PFSK-1 (cell line): Measurements from ENCODE around the gene RPP25L.

Experiments used
- POLR2AphosphoS5 ChIP-seq: IDR thresholded peaks from 2 replicates; pipeline ENCODE4 v1.6.1; 2012; ENCODE audit warnings: low read depth, mild to moderate bottlenecking, control low read depth, low read length, moderate library complexity
- SIN3A ChIP-seq: IDR thresholded peaks from 2 replicates; pipeline ENCODE4 v1.6.1; 2012; ENCODE audit warnings: mild to moderate bottlenecking, low read length, moderate library complexity, borderline replicate concordance; ENCODE audit not compliant: insufficient read depth
- TF ChIP-seq, protein P1 (sequence below), 2 experiments: IDR thresholded peaks; 2 replicates each; pipeline versions ENCODE4 v1.6.1 to v1.8.0; 2011 to 2012; ENCODE audit warnings: low read depth in 2 of 2, low read length in 2 of 2, control low read depth in 1 of 2, inconsistent platforms in 1 of 2, mild to moderate bottlenecking in 1 of 2, moderate library complexity in 1 of 2; ENCODE audit not compliant: insufficient read depth in 1 of 2

DNA sequence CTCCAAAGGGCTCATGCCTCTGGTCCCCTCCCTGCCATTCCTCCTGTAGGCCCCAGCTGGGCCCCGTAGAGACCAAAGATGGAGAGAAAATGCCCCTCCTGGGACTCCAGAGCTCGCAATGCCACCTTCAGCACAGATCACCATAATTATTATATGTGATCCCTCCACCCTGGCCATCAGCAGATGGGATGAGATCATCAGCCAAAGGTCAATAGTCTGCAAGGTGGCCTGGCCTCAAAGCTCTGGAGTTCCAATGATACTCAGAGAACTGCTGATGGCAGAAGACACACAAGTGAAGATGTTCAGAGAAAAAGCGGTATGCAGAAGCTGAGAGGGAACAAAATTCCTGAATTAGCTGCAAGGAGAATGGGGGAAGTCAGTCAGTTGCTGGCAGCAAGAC is 5.0 kb downstream of the RPP25L start:
- TF ChIP-seq POLR2AphosphoS5 (no peak), SIN3A (no peak)
- TF ChIP-seq, protein P1, sequence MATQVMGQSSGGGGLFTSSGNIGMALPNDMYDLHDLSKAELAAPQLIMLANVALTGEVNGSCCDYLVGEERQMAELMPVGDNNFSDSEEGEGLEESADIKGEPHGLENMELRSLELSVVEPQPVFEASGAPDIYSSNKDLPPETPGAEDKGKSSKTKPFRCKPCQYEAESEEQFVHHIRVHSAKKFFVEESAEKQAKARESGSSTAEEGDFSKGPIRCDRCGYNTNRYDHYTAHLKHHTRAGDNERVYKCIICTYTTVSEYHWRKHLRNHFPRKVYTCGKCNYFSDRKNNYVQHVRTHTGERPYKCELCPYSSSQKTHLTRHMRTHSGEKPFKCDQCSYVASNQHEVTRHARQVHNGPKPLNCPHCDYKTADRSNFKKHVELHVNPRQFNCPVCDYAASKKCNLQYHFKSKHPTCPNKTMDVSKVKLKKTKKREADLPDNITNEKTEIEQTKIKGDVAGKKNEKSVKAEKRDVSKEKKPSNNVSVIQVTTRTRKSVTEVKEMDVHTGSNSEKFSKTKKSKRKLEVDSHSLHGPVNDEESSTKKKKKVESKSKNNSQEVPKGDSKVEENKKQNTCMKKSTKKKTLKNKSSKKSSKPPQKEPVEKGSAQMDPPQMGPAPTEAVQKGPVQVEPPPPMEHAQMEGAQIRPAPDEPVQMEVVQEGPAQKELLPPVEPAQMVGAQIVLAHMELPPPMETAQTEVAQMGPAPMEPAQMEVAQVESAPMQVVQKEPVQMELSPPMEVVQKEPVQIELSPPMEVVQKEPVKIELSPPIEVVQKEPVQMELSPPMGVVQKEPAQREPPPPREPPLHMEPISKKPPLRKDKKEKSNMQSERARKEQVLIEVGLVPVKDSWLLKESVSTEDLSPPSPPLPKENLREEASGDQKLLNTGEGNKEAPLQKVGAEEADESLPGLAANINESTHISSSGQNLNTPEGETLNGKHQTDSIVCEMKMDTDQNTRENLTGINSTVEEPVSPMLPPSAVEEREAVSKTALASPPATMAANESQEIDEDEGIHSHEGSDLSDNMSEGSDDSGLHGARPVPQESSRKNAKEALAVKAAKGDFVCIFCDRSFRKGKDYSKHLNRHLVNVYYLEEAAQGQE (IDR thresholded peaks at IDR 0.05; ENCODE audit: insufficient read depth in 1 of 2, low read depth in 2 of 2, low read length in 2 of 2): no peak
